ENCODE data around the gene KCNK16. TPM values are rescaled to one million over a fixed set of nuclear protein-coding genes. Genes with fewer than 3 reads are reported as not detected.

The KCNK16 gene
- total RNA-seq, 2 donors from 2014 or later, result 2.9 TPM; not detected in 1

GRCh38 chr6:39366931-39367618, 44.6 kb upstream of the KCNK16 start:
- Histone ChIP-seq H3K36me3 (replicated peaks in 1 of 2; ENCODE audit: insufficient read depth in 1 of 2, low read depth in 2 of 2) (no peaks in the 10 kb centered on the region), H3K27ac (no peak overlapping the region), H3K4me3 (no peak overlapping the region), H3K4me1 (peaks cover 3% of the 10 kb centered on the region), H3K9me3 (no peaks in the 10 kb centered on the region), H3K27me3 (no peaks in the 10 kb centered on the region)
- 64 to 71% methylated on average over 8 to 9 of the region's 9 CpGs for WGBS, 2 donors
- ATAC-seq (no peak), DNase-seq (peak in 2 of 4 donors; percentile 35 to 50)
- TF ChIP-seq, protein P1, sequence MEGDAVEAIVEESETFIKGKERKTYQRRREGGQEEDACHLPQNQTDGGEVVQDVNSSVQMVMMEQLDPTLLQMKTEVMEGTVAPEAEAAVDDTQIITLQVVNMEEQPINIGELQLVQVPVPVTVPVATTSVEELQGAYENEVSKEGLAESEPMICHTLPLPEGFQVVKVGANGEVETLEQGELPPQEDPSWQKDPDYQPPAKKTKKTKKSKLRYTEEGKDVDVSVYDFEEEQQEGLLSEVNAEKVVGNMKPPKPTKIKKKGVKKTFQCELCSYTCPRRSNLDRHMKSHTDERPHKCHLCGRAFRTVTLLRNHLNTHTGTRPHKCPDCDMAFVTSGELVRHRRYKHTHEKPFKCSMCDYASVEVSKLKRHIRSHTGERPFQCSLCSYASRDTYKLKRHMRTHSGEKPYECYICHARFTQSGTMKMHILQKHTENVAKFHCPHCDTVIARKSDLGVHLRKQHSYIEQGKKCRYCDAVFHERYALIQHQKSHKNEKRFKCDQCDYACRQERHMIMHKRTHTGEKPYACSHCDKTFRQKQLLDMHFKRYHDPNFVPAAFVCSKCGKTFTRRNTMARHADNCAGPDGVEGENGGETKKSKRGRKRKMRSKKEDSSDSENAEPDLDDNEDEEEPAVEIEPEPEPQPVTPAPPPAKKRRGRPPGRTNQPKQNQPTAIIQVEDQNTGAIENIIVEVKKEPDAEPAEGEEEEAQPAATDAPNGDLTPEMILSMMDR (IDR thresholded peaks at IDR 0.05), result no peak
- no peak for TF ChIP-seq POLR2A (IDR thresholded peaks at IDR 0.05)
- intact Hi-C loops (cut with DNase I), result loop anchor here (5.0 kb wide), 1 partner anchor 525 kb away; no protein-coding TSS in a partner anchor

GRCh38 chr6:39365281-39366074, 43.0 kb upstream of the KCNK16 start:
- no peak for TF ChIP-seq POLR2A (IDR thresholded peaks at IDR 0.05)
- TF ChIP-seq, protein P1 (IDR thresholded peaks at IDR 0.05), result no peak
- Histone ChIP-seq H3K4me3 (no peak overlapping the region), H3K4me1 (peaks cover 6% of the 10 kb centered on the region), H3K9me3 (no peaks in the 10 kb centered on the region), H3K27ac (no peak overlapping the region), H3K36me3 (replicated peaks in 1 of 2; ENCODE audit: insufficient read depth in 1 of 2, low read depth in 2 of 2) (no peaks in the 10 kb centered on the region), H3K27me3 (no peaks in the 10 kb centered on the region)
- ATAC-seq (no peak), DNase-seq (no peak)
- intact Hi-C loops (cut with DNase I), result loop anchor here (5.0 kb wide), 1 partner anchor 527 kb away; no protein-coding TSS in a partner anchor
- WGBS, 2 donors, result 86 to 89% methylated on average over 12 to 13 of the region's 13 CpGs

- intact Hi-C loops (cut with DNase I), result no loop called here
- Histone ChIP-seq H3K9me3 (no peaks in the 10 kb centered on the region), H3K27ac (no peak overlapping the region), H3K4me3 (no peak overlapping the region), H3K27me3 (no peaks in the 10 kb centered on the region), H3K36me3 (replicated peaks in 1 of 2; ENCODE audit: insufficient read depth in 1 of 2, low read depth in 2 of 2) (no peaks in the 10 kb centered on the region), H3K4me1 (peaks cover 6% of the 10 kb centered on the region)
- ATAC-seq (no peak), DNase-seq (no peak)
- TF ChIP-seq, protein P1 (IDR thresholded peaks at IDR 0.05), result no peak
- no peak for TF ChIP-seq POLR2A (IDR thresholded peaks at IDR 0.05)
- 86 to 88% methylated on average over 8 of the region's 8 CpGs for WGBS, 2 donors
Measured at GRCh38 chr6:39363280-39363679, 40.8 kb upstream of the KCNK16 start.

- H3K4me1 ChIP-seq, result peaks cover 6% of the 10 kb centered on the region
- H3K27me3 ChIP-seq, result no peaks in the 10 kb centered on the region
- no peaks in the 10 kb centered on the region for H3K9me3 ChIP-seq
- intact Hi-C loops (cut with DNase I), result no loop called here
- no peaks in the 10 kb centered on the region for H3K36me3 ChIP-seq (replicated peaks in 1 of 2; ENCODE audit: insufficient read depth in 1 of 2, low read depth in 2 of 2)
- 38% methylated on average over 3 of the region's 3 CpGs for WGBS, 2 donors
- TF ChIP-seq, protein P1 (IDR thresholded peaks at IDR 0.05), result no peak
- TF ChIP-seq POLR2A (IDR thresholded peaks at IDR 0.05), result no peak
- DNase-seq, result no peak
- no peak overlapping the region for H3K27ac ChIP-seq
- H3K4me3 ChIP-seq, result no peak overlapping the region
- no peak for ATAC-seq
Measured at GRCh38 chr6:39362487-39362865, 40.0 kb upstream of the KCNK16 start.

Data from body of pancreas (tissue), 4 donors.